Measurements from ENCODE around the gene THSD7A.

GRCh38 chr7:11699666-11700065 lies 132.3 kb downstream of the THSD7A start:
- TF ChIP-seq EP300 (IDR thresholded peaks at IDR 0.05) (no peak), CTCF (IDR thresholded peaks at IDR 0.05) (no peak), POLR2A (IDR thresholded peaks at IDR 0.05) (no peak)

Data from tibial nerve (tissue), 4 donors.